Right forelimb (tissue), 1 donor: Measurements from ENCODE around the gene RNF220.

Source experiments
- DNase-seq: peaks from one replicate; pipeline ENCODE4 v3.0.0-alpha.2; 2018

The RNF220 gene

DNA sequence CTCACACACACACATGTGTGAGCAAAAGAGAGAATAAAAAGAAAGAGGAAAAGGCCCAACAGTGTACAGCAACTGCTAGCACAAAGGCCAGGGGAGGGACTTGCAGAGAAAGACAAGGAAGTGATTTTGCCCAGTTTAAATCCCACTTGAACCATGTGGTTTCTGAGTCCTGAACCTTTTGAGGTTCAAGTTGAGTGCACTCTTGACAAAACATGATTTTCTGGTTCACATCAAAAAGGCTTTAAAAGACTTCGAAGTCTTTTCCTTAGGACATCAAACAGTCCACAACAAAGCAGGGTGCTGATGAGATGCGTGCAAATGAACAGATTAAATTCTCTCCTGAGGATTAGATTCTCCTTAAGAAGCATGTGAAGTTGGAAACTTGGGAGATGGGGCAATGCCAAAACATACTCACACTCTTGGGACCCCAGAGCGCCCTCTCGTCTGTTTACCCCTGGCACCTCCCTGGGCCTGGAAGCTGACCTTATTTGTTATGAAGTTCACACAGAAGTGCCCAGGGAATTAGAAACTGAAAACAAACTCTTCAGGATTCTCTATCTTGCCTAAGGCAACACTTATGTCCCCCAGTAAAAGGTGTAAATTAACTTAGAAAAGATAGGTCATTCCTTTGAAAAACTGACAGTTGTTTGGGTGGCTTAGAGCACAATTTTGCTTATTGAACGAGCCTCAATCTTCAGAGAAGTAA is 31.5 kb downstream of the RNF220 start:
- DNase-seq: no peak

GRCh38 chr1:44437107-44437716 is 32.2 kb downstream of the RNF220 start:
- no peak for DNase-seq

GRCh38 chr1:44442791-44443190 is 37.7 kb downstream of the RNF220 start:
- DNase-seq: no peak

DNA sequence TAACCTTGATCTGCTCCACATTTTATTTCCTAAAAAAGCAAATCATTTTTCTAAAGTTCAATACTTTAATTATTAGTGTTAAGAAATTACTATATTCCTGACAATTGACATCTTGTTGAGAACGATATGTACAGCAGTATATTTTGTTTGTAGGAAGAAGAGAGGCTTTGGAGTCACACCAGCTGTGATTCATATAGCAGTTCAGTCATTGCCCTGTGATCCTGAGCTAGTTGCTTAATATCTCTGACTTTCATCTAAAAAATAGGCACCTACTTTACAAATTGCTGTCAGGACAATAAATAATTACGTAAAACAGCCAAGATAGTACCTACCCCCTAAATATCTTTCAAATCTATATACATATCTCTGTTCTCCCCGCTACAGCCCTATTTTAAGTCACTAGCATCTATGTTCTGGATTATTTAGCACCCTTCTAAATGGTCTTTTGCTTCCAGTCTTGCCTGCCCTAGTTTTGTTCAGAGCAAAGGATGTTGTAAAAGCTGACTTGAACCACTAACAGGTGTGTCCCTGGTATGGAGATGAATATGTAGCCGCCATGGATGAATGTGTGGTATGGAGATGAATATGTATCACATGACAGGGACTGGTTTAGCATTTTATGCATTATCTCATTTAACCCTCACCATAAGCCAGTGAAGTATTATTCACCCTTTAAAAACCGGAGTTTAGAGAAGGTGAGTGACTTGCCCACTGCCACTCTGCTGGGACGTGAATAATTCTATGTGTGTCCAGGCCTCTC is 42.2 kb downstream of the RNF220 start:
- DNase-seq: no peak

DNA sequence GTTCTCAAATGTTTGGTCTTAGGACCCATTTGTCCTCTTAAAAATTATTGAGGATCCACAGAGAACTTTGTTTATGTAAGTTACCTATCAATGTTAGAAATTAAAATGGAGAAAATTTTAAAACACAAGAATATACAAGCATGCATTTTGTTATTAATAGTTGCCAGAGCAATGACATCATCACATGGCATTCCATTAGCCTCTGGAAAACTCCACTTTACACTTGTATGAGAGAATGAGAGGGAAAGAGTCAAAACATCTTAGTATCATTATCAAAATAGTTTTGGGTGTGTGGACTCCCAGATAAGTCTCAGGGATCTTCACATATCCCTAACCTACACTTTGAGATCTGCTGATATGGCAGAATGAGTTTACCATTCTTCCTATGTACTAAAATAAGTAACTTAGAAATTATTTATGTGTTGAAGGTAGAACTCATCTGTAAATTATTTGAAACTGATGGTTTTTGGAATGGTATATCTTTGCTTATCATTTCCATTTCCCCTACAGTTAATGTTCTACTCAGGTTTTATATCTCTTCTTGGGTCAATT is 48.8 kb downstream of the RNF220 start:
- no peak for DNase-seq

DNA sequence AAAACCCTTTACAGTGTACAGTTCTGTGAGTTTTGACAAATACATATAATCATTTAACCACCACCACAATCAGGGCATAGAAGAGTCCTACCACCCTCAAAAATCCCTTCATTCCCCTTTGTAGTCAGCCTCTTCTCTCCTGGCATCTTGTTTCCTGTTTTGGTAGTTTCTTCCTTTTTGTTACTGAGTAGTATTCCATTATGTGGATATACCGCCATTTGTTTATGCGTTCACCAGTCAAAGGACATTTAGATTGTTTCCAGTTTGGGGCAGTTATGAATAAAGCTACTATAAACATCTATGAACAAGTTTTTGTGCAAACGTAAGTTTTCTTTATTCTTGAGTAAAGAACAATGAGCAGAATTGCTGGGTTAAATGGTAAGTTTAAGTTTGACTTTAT is 49.6 kb downstream of the RNF220 start:
- DNase-seq: no peak

GRCh38 chr1:44460107-44460882 is 55.2 kb downstream of the RNF220 start:
- no peak for DNase-seq

DNA sequence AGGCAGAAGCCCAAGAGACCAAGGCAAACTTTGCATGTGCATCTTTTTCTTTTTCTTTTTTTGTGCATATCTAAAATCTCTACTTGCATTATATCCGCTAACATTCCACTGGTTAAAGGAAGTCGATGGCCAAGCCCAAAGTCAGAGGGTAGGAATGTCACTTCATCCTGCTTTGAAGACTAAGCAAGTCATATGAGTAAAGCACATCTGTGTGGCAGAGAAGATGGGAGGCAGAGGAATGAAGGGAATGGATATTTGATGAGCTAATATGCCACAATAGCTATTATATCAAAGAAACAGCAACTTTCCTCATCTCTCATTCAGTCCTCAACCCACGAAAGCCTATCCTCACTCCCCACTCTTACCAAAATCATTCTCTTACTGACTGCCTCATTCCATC is 59.3 kb downstream of the RNF220 start:
- no peak for DNase-seq

- DNase-seq: no peak
Observed at GRCh38 chr1:44467566-44467965, 62.5 kb downstream of the RNF220 start.

GRCh38 chr1:44471911-44472453 is 66.9 kb downstream of the RNF220 start:
- no peak for DNase-seq

- no peak for DNase-seq
Observed at GRCh38 chr1:44472620-44473525, 67.8 kb downstream of the RNF220 start.

GRCh38 chr1:44476891-44477290 is 71.8 kb downstream of the RNF220 start:
- no peak for DNase-seq

- no peak for DNase-seq
Observed at GRCh38 chr1:44481701-44482100, 76.6 kb downstream of the RNF220 start.

DNA sequence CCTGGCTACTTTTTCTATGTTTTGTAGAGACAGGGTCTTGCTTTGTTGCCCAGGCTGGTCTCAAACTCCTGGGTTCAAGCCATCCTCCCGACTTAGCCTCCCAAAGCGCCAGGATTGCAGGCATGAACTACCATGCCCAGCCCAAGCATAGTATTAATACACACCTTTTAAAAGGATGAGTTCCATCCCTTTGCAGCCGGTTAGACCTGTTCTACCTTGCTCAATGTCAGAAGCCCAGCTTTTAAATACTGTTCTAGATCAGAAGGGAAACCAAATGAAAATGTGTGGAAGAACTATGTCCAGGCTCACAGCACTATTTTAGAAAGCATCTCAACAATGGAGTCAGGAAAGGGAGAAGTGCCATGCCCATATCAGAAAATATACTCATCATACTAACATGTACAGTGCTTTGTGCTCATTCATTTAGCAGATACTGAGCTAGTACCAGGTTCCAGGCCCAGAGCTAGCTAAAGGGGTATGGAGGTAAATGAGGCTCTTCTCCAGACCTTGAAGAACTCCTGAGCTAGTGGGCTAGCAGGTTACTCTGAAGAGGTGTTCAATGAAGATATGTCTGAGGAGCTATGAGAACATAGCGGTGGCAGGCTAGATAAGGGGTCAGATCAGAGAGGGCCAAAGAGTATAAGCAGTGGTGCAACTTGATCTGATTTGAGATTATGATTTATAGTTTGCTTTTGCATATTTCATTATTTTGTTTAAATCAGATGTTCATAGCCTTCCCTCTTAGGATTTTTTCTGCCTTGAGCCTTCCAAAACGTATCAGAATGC is 78.2 kb downstream of the RNF220 start:
- no peak for DNase-seq

GRCh38 chr1:44484155-44484688 is 79.2 kb downstream of the RNF220 start:
- no peak for DNase-seq

DNA sequence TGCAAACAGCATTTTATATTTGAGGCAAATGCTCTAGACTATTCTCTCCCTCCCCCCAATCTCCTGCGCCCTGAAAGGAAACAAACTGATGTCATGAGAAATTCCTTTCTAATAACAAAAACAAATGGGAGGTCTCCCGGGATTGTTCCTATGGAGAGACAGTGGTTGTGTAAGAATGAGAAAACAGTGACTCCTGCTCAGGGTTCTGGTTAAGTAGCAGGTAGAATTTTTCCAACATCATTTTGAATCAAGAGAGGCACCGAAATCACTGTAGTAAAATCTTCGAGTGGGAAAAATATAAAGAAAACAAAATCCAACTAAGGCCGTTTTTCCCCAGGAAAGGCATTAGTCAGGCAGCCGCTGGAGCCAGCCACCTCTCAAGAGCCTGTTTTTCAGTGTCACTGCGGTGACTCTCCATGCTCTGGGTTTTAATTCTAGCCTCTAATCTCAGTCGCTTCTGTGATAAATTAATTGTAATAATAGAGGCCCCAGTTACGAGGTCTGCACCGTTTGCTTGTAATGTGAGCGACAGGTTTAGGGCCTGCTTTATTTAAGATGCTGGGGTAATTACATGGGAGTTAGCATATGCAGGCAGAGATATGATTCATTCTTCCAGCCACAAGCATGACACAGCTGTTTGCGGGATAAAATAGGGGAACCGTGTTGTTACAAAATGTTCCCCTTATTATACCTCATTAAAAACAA is 80.3 kb downstream of the RNF220 start:
- no peak for DNase-seq

- DNase-seq: no peak
Observed at GRCh38 chr1:44485934-44486460, 80.9 kb downstream of the RNF220 start.

DNA sequence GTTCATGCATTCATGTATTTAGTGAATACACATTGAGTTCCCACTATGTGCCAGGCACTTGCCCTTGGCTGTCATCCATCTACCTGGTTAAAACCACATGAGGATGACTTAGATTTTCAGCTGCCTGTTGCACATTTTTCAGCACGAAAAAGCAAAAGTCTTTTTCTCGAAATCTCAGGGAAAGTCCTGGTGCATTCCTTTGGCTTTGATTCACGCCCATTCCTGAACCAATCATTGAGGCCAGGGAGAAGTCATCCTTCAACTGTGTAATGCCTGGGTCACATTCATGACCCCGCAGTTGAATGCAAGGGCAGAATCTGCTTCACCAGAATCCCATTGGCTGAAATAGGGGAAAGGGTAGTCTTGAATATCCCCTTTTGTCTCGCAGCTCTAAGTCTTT is 84.4 kb downstream of the RNF220 start:
- DNase-seq: no peak

DNA sequence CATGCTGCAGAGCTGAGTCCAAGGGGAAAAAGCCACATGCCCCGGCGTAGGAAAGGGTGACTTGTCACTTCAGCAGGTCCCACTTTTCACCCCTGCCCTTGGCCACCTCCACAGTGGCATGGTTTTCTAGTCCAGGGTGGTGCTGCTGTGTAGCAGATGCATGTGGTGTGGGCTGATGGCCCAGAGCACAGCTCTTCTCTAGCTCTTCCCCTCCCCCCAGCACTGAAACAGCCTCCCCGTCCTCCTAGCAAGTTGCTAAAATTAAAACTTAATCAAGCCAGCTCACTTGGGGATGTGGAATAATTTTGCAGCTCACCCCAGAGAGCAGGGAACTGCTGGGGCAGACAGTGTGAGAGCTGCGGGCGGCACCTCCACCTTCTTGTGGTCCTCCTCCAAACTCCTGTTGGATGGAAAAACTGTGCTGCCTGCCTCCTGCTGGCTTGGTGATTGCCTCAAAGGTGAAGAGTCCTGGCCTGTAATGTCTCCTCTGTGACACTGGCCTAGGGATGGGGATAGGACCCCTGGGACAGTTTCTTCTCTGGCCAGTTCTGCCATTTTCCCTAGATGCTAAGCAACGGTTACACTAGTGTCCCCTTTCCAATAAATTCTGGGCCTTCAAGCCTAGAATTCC is 91.6 kb downstream of the RNF220 start:
- DNase-seq: no peak
